Thoracic aorta (tissue), 2 donors: ENCODE results near the gene HPSE2. TPM values are rescaled to one million over a fixed set of nuclear protein-coding genes. Genes with fewer than 3 reads are reported as not detected.

Source experiments
- ATAC-seq: fragments of 150-250 bp; one replicate; pipeline ENCODE4 v1.8.0; 2017; ENCODE audit warnings: low read depth; ENCODE audit not compliant: insufficient number of reproducible peaks, low FRiP score
- DNase-seq: peaks from one replicate; pipeline ENCODE4 v3.0.0-alpha.2; 2020; ENCODE audit warnings: low spot score
- H3K27ac ChIP-seq, 2 donors: fragments of 200-600 bp; sonication (generic); 1 replicate in 1 of 2; 2 replicates in 1 of 2; pipeline ENCODE4 v1.5.1; 2016; ENCODE audit warnings: mild to moderate bottlenecking in 2 of 2, moderate library complexity in 2 of 2
- H3K27me3 ChIP-seq: fragments of 200-600 bp; sonication (generic); replicated peaks from 2 replicates; pipeline ENCODE4 v1.6.0; 2016; ENCODE audit warnings: mild to moderate bottlenecking; ENCODE audit not compliant: insufficient read depth
- H3K36me3 ChIP-seq: fragments of 200-600 bp; sonication (generic); one replicate; pipeline ENCODE4 v1.5.1; 2016
- H3K4me1 ChIP-seq, 2 donors: fragments of 200-600 bp; sonication (generic); 1 replicate in 1 of 2; 2 replicates in 1 of 2; pipeline versions ENCODE4 v1.5.1 to v1.6.0; 2016; ENCODE audit warnings: low read depth in 2 of 2, mild to moderate bottlenecking in 1 of 2; ENCODE audit not compliant: control insufficient read depth in 1 of 2
- H3K4me3 ChIP-seq: fragments of 200-600 bp; sonication (generic); 2 replicates; pipeline ENCODE4 v1.5.1; 2016; ENCODE audit warnings: mild to moderate bottlenecking
- H3K9me3 ChIP-seq: fragments of 200-600 bp; sonication (generic); 2 replicates; pipeline ENCODE4 v1.5.1; 2016
- CTCF ChIP-seq: fragments of 200-600 bp; sonication (generic); IDR thresholded peaks from one replicate; pipeline ENCODE4 v1.5.1; 2019; ENCODE audit warnings: antibody characterized with exemption
- total RNA-seq, 2 donors: library from RNA; depleted of rRNA; stranded (reverse); fragments of >200 nt; gene quantifications; one replicate each; pipeline versions ENCODE4 v1.1.0 to v1.2.3, GENCODE V29; 2016

The HPSE2 gene
- total RNA-seq, 2 donors from 2014 or later: 1.1 to 1.8 TPM

DNA sequence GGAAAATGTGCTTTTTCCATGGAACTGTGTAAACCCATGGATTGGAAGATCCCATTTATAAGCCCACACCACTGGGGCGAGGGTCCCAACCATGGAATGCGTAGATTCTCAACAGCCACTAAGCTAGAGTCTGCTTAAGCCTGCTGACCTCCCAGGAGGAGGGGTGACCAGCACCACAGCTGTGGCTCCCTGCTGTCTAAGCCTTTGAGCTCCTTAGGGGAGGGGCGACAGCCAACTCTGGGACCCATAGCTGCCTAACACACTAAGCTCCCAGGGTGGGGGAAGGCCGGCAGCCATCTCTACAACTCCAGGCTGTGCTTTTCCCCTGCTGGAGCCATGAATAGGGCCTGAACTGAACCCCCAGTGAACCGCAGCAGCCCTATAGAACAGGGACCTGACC, 539.1 kb downstream of the HPSE2 start:
- ATAC-seq: no peak
- no peak overlapping the region for H3K4me3 ChIP-seq
- no peaks in the 10 kb centered on the region for H3K9me3 ChIP-seq
- no peak for DNase-seq
- no peaks in the 10 kb centered on the region for H3K36me3 ChIP-seq
- no peak for TF ChIP-seq CTCF
- no peaks in the 10 kb centered on the region for H3K4me1 ChIP-seq
- no peaks in the 10 kb centered on the region for H3K27me3 ChIP-seq
- no peak overlapping the region for H3K27ac ChIP-seq

DNA sequence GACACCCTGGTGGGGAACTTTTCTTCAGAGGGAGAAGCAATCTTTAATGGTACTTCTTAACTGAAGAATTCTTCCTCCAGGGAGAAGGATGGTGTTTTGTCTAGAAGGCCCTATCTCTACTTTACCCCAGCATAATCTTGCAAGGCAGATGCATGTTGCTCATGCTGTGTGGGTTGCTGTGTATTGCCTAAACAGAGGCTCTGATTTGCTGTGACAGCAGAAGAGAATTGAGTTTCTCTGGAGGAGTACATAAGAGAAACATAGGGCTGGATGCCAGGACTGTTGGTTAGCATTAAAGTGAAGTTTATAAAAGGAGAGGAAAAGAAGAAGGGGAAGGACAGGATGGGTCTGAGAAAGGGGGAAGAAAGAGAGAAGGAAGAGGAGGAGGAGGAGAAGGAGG, 540.8 kb downstream of the HPSE2 start:
- H3K4me3 ChIP-seq: no peak overlapping the region

DNA sequence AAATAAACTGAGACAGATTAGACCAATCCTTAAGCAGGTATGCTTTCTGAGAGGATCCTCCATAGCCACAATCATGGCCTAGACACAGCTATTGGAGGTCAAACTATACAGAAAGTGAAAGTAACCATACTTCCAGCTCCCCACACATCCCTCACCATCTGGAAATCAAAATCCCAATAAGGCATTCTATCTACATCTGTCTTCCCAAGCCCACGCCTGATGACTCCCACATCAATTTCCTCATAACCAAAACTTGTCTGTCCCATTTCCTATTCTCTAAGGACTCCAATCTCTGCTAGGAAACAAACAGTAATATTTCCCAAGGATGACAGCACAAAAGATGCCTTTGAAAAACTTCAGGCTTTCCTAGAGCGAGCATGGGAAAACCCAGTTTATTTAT, 541.6 kb downstream of the HPSE2 start:
- TF ChIP-seq CTCF: no peak
- no peaks in the 10 kb centered on the region for H3K9me3 ChIP-seq
- H3K4me3 ChIP-seq: no peak overlapping the region
- DNase-seq (no peak), ATAC-seq (no peak)
- no peak overlapping the region for H3K27ac ChIP-seq
- no peaks in the 10 kb centered on the region for H3K36me3 ChIP-seq
- no peaks in the 10 kb centered on the region for H3K4me1 ChIP-seq
- H3K27me3 ChIP-seq: no peaks in the 10 kb centered on the region

More for the DNA sequence above, 540.8 kb downstream of the HPSE2 start:
- Histone ChIP-seq H3K9me3 (no peaks in the 10 kb centered on the region), H3K36me3 (no peaks in the 10 kb centered on the region), H3K4me1 (no peaks in the 10 kb centered on the region), H3K27me3 (no peaks in the 10 kb centered on the region), H3K27ac (no peak overlapping the region)
- ATAC-seq (no peak), DNase-seq (no peak)
- TF ChIP-seq CTCF: no peak

- Histone ChIP-seq H3K4me3 (no peak overlapping the region), H3K36me3 (no peaks in the 10 kb centered on the region), H3K9me3 (peaks cover 4% of the 10 kb centered on the region), H3K27ac (no peak overlapping the region), H3K4me1 (no peaks in the 10 kb centered on the region), H3K27me3 (no peaks in the 10 kb centered on the region)
- no peak for TF ChIP-seq CTCF
- DNase-seq (no peak), ATAC-seq (no peak)
Observed at GRCh38 chr10:98687685-98688084, 548.0 kb downstream of the HPSE2 start.

DNA sequence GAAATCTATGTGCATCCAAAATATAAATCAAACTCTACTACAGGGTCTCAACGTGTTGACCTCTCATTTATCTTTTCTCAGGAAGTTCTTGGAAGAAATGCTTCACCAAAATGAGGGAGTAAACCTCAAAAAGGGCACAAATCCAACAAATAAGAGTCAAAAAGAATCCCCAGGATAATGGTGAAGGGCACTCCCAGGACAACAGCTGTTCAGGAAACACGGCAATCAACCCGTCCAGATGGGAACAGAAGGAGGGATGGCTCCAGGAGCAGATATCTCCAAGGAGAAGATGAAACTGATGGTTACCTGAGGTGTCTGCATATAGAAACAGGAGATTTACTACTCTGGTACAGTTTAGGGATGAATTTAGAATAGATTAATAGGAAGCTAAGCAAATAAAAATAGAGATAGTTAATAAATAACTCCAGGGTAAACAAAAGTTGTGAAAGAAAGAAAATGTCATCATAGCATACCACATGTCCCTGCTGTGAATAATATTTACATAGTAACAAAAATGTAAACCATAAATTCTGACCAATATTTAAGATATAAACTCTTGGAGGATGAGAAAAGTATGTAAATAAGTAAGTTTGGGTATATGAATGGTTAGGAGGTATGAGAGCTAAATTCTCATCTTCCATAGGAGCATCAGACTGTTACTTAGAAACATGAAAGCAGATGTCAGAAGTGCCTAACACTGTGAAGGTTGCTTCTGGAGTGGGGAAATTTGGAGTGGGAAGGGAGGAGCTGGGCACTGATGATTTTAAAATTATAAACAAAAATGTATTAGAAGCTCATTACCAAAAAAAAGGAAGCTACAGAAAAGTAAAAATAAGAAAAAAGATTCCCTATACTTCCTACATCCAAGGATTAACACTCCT, 551.4 kb downstream of the HPSE2 start:
- DNase-seq (no peak), ATAC-seq (no peak)
- no peaks in the 10 kb centered on the region for H3K27me3 ChIP-seq
- no peak for TF ChIP-seq CTCF
- no peaks in the 10 kb centered on the region for H3K4me1 ChIP-seq
- no peak overlapping the region for H3K4me3 ChIP-seq
- no peaks in the 10 kb centered on the region for H3K36me3 ChIP-seq
- H3K27ac ChIP-seq: no peak overlapping the region
- peaks cover 4% of the 10 kb centered on the region for H3K9me3 ChIP-seq
